HL-60 (cell line): ENCODE results near the gene CABLES2.

Experiments
- DNase-seq, 2 experiments: peaks; one replicate each; pipeline ENCODE4 v3.0.0-alpha.2; 2010 to 2020; ENCODE audit warnings: low read depth in 1 of 2, low spot score in 1 of 2
- H3K27ac ChIP-seq: fragments of 250-450 bp; sonication (Bioruptor Pico); replicated peaks from 2 replicates; pipeline ENCODE4 v1.5.1; 2020; ENCODE audit warnings: mild to moderate bottlenecking, moderate library complexity
- H3K27me3 ChIP-seq: fragments of 250-450 bp; sonication (Bioruptor Pico); 2 replicates; pipeline ENCODE4 v1.5.1; 2021; ENCODE audit warnings: mild to moderate bottlenecking, moderate library complexity; ENCODE audit not compliant: insufficient read depth, poor library complexity, severe bottlenecking
- H3K4me3 ChIP-seq: replicated peaks from 2 replicates; pipeline ENCODE4 v1.5.1; 2011; ENCODE audit warnings: mild to moderate bottlenecking, control low read depth, low read length; ENCODE audit not compliant: insufficient read depth
- CTCF ChIP-seq: IDR thresholded peaks from one replicate; pipeline ENCODE4 v1.5.1; 2011; ENCODE audit warnings: low read length, control low read depth, inconsistent platforms; ENCODE audit not compliant: insufficient read depth
- GABPA ChIP-seq: IDR thresholded peaks from 2 replicates; pipeline ENCODE4 v1.6.1; 2012; ENCODE audit warnings: low read depth
- POLR2AphosphoS5 ChIP-seq: IDR thresholded peaks from 2 replicates; pipeline ENCODE4 v1.6.1; 2012; ENCODE audit warnings: low read depth
- REST ChIP-seq: IDR thresholded peaks from 2 replicates; pipeline ENCODE4 v1.6.1; 2012; ENCODE audit warnings: low read depth; ENCODE audit not compliant: insufficient replicate concordance
- SPI1 ChIP-seq: IDR thresholded peaks from 2 replicates; pipeline ENCODE4 v1.6.1; 2012; ENCODE audit warnings: low read depth, mild to moderate bottlenecking, borderline replicate concordance

CABLES2 gene

GRCh38 chr20:62364911-62365736, 42.0 kb downstream of the CABLES2 start:
- no peak for DNase-seq
- Histone ChIP-seq H3K27me3 (peaks cover 31% of the 10 kb centered on the region), H3K27ac (no peak overlapping the region), H3K4me3 (no peak overlapping the region)
- TF ChIP-seq REST (no peak), SPI1 (no peak), CTCF (no peak), GABPA (no peak), POLR2AphosphoS5 (no peak)

- no peak overlapping the region for H3K27ac ChIP-seq
- no peak for DNase-seq
- H3K27me3 ChIP-seq = peaks cover 31% of the 10 kb centered on the region
- TF ChIP-seq POLR2AphosphoS5 (no peak), REST (no peak), CTCF (no peak), SPI1 (no peak), GABPA (no peak)
- H3K4me3 ChIP-seq = no peak overlapping the region
Measured at GRCh38 chr20:62363920-62364851, 42.9 kb downstream of the CABLES2 start.

GRCh38 chr20:62362991-62363919, 43.8 kb downstream of the CABLES2 start:
- H3K27me3 ChIP-seq = peaks cover 29% of the 10 kb centered on the region
- no peak overlapping the region for H3K4me3 ChIP-seq
- H3K27ac ChIP-seq = no peak overlapping the region
- DNase-seq = no peak
- TF ChIP-seq CTCF (no peak), GABPA (no peak), POLR2AphosphoS5 (no peak), REST (no peak), SPI1 (no peak)
